HG03066 (cell line): ENCODE data around the gene COL5A2.

ENCODE experiments used
- ATAC-seq: cut with Tn5 transposase; IDR thresholded peaks from one replicate; pipeline ENCODE4 v1.9.1; 2021; ENCODE audit warnings: low read depth; ENCODE audit not compliant: unreplicated experiment

The COL5A2 gene

DNA sequence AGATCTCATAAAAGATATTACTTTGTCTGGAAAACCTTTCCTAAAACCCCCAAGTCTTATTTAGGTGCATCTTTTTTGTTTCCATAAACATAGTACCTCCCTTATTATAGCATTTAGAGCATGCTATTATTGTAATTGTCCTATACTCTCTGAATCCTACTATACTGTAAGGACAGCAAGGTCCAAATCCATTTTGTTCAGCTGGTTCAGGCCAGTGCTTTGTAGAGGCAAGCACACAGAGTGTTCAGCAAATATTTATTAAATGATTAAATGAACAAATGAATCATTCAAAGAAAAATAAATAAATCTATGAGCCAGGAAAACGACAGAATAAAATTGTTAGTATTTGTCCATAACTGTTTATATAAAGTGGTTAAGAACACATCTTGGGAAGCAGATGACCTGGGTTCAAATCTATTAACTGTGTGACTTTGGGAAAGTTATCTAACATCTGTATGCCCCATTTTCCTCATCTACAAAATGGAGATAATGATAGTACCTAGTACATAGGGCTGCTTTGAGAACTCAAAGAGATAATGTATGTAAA, 119.4 kb downstream of the COL5A2 start:
- no peak for ATAC-seq

DNA sequence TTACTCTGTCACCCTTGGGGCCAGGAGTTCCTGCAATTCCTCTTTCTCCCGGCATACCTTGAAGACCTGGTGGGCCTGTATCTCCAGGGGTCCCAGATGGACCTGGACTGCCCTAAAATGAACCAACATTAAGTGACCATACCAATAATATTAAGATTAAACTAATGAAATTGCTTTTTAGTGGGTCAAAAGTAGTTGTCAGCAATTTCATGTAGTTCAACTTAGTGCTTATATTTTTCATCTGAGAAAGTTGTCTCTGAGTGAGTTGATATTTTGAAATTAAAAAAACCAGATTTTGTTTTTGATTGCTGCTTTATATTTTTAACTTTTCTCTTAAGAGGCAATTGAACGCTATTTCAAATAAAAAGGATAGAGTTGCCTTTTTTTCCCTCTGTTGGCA, 122.2 kb downstream of the COL5A2 start:
- no peak for ATAC-seq

DNA sequence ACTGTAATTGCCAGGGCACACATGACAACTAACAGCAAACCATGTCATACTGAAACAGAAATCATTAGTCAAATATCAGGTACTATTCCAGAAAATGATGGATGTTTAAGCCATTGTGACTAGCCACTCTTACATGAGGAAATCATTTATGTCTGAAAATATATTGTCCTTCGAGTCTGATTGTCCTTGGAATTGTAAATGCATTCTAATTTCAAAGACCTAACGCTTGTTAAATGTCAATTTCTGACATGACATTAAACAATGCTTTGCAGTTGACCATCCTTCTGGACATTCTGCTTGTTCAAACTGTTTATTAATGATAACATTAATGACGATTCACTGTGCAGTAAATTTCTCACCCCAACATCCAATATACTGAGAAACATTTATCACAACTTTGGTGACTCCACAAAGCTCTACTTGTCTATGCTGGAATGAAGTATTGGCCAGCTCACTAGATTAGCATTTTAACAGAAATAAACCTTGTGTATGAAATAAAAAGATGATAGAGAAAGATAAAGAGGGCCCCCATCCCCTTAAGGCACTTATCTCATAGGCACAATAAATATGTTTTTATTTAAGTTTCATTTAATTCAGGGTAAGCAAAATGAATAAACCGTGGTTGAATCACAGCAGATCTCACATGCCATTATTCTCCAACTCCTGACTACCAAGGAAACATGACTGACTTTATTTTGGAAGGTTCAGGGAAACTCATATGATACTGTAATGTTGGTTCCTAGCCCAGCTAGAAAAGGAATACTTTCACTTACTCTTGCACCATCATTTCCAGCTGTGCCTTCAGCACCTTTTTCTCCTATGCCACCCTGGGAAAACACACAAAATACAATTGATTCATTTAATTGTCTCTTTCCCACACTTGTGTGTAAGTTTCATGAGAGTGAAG, 123.1 kb downstream of the COL5A2 start:
- no peak for ATAC-seq

DNA sequence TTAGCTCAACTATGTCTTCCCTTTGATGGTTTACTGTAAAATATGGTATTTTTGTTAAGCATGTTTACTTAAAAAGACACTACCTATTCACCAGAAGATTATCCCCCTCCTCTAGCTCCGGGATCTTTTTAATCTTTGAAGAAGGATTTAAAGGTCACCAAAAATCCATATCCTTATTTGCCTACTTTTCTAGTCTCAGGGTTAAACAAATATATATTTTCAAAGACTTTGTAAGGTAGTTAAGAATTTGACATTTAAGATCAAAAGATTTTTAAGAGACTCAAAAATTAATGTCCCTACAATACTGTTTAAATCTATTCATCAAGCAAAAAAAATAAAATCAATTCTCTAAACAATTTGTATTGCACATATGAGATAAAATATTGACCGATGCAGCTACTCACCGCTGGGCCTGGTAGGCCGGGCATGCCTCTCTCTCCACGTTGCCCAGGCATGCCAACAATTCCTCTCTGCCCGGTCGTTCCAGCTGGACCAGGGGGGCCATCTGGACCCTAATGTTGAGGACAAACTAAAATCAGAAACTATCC, 129.3 kb downstream of the COL5A2 start:
- no peak for ATAC-seq

DNA sequence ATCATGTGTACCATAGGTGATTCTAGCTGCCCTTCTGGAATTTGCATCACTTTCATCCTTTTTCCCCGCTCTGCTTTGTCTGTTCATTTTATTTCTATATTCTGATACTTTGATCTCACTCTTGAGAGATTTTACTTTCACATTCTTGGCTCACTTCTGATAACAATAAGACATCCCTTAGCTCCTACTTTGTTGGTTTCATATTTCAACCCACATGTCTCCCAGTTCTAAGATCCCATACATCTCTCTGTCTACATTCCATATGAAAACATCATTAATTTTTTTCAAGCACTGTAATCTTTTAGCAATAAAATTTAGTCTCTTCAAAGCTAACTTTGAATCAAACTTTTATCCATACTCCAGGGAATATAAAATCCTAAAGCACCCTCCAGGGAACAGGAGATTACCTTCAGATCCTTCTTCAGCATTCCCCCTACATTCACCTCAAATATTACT, 129.8 kb downstream of the COL5A2 start:
- no peak for ATAC-seq

DNA sequence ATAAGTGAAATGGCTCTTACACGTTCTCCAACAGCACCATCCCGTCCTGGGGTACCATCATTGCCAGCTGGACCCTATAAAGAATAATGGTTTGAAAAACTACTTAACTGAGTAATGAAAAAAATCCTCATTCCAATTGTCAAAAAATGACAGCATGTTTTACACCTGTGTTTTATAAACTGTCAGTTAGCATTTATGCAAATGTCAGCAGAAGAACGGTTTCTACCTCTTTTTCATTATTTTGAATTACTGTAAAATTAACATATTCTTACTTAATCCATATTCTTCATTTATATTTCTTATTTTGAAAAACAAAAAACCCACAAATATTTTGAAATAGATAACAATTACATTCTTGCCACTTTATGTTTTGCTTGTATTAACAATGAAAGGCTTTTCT, 131.4 kb downstream of the COL5A2 start:
- ATAC-seq = no peak

DNA sequence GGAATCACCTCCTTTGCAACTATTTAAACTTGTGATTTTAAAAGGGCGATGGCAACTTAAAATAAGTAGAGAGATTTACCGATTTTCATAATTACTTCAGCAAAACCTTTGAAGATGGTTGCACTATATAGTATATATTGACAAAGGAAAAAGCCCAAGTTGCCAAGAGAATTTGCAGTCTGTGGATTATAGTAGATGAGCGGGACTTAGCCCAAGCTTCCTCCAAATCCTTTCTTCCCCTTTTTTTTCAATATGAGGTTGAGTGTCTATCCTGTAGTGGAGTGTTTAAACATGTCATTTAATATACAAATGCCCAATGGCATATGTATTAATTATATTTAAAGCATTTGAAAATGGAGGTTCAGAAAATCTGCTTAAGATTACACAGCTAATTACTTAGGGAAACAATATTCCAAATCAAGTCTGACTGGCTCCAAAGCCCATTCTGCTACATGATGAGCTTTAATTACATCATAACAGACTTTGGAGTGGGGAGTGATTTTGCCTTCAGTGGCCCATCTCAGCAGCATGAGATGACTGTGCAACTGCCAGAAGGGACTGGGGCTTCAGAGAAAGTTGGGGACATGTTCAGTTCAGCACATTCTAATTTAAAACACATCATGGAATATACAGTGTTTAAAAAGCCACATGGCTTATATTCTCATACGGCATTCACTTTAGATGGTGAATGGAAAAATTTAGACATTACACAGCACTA, 132.2 kb downstream of the COL5A2 start:
- no peak for ATAC-seq

DNA sequence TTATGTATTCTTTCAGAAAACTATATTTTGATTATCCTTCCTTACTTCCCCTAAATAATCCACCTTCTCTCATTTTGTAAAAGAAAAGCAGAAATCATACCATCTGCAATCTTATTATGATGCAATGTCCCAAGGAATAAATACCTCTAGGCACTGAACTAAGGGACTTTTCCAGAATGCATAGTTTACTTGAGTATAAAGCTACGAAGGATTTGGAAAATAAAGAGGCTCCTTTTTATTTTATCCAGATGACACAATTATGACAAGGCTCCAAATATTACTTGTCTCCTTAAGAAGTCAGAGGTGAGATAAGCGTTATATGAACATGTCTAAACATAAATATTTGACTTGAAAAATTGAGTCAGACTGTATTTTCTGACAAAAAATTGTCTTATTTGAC, 133.2 kb downstream of the COL5A2 start:
- no peak for ATAC-seq

DNA sequence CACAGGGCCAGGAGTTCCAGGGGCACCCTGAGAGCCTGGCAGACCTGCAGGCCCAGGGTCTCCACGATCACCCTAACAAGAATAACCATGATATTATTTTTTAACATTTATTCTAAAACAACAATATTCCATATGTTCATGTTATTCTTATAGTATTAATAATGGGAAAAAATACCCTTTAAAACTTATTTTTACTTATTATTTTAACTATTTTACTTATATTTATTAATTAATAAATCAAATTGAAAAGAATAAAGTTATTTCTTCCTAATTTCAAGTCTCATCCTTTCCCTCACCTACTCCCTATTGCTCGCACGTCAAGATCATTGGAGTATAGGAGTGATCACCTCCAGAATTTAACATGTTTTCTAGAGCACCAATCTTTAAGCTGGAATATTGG, 133.7 kb downstream of the COL5A2 start:
- no peak for ATAC-seq

DNA sequence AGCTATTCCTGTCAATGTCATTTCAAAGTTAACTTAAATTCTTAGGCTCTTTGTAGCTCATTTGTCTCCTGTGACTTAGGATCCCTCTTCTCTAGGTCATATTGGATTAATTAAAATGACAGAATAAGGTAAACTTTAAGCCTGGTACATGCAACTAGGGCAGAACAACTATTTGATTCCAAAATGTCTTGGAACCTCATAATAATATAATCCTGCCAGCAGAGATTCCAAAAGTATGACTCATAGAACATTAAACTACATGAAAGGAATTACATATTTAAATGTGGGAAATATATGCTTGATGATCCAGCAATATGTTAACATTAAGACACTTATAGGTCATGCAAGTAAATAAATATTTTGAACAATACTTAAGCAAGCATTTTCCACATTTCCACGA, 142.0 kb downstream of the COL5A2 start:
- no peak for ATAC-seq

DNA sequence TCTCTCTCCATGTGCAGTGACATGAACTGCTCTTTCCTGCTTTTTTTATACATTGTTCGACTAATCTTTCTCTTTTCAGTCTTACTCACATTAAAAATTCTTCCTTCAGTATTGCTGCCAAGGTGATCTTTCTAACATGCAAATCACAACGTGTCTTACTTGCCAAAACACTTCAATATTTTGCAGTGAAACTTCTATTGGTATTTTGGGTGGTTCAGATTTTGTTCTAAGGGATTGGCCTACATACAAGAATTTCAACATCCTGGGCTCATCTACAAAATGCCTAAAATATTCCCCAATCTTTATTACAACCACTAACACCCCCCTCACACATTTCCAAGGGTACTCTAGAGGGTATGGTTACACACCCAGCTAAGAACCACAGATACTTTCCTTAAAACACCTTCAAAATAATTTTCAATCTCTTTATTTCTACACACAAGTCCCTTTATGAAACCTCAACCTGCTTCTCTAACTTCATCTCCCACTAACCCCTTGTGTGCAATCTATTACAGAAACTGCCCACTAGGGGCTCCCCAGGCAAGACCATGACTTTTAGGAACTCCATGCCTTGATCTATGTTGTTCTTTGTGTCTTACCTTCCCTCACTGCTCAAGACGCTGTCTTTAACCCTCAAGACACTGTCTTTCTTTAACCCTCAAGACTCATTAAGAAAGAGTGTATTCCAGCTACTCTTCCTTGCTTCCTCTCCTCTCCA, 154.5 kb downstream of the COL5A2 start:
- no peak for ATAC-seq

DNA sequence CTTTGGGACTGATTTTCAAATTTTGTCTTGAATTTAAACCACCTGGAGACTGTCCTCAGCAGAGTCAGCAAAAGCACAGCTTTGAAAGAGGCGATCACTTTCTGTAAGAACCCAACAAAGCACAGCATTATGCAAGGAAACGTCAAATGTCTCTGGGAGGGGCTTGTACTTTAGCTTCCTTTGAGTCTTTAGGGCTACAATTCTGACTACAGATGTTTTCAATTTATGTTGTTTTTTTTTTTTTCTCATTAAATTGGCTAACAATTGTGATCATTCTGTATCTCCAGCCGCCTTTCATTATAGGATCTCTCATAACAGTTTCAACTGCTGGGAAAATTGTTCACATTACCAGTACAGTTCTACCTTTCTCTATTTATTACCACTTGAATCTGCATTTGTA, 157.1 kb downstream of the COL5A2 start:
- ATAC-seq = no peak

DNA sequence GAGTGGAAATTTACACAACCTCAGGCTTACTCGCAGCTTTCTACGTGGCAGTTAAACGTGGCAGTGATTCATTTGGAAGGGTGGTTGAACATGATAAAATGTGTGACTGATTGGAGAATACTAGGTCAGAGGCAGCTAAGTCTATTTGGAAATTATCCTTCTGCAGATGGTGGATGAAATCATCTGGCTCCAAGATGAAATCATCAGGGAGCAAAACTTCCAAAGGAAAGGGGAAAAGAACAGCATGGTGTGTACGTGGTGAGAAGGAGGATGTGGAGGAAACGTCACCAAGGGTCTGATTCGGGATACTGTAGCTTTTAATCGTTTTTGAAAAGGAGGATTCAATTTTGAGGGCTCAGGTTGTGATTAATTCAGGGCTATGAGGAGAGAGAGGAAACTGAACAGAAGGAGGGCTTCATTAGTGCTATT, 157.5 kb downstream of the COL5A2 start:
- ATAC-seq = no peak

DNA sequence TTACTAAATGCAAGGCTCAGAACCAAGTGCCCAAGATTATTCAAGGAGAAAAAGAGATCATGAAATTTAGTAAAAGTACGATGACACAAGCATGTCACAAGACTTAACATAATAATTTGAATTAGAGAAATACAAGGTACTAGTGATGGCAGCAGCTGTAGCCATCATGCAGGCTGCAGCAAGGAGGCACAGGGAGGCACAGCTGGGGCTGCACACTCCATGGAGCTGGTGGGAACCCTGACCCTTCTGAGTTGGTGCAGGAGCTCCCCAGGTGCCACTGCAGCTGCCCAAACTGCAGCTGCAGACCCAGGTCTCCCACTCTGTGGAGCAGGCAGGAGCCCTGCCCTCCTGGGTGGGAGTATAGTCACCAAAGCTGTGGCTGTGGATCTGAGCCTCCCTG, 159.4 kb downstream of the COL5A2 start:
- ATAC-seq = no peak

DNA sequence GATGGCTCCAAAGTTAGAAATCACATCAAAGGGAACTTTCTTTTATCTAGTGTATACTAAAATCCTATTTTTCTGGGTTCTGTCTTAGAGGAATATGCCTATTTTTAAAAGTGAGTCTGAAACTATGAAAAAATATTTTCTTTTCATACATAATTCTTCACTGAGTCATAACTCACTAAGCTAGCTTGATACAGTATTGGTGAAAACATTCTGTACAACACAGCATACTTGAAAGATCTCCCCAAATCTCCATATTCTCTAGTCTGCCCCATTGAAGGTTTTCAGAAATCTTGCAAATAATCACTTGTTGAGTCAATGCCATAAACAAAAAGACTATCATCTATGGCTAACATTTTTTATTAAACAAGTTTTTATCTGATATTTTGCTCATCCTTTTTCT, 160.9 kb downstream of the COL5A2 start:
- ATAC-seq = no peak

DNA sequence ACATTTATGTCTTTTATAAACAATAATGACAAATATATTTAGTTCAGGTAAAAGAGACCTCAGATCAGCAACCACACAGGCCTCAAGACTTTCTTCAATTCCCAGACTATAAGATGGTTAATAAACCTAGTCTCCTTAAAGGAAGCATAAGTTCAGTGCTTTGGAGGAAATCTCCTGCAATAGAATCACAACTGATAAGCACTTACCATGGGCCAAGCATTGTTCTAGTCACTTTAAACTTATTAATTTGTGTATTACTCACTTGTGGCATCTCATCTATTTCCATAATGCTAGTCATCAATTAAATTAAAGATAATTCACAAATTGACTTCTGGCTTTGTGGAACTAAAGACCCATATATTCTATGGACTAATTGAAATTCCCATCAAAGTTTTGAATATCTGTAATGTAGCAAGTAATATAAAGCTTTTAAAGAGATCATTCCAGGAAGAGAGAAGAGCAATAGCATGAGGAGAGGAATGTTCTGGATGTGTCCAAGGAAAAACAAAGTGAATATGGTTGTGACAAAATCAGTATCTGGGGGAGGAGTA, 163.2 kb downstream of the COL5A2 start:
- no peak for ATAC-seq

DNA sequence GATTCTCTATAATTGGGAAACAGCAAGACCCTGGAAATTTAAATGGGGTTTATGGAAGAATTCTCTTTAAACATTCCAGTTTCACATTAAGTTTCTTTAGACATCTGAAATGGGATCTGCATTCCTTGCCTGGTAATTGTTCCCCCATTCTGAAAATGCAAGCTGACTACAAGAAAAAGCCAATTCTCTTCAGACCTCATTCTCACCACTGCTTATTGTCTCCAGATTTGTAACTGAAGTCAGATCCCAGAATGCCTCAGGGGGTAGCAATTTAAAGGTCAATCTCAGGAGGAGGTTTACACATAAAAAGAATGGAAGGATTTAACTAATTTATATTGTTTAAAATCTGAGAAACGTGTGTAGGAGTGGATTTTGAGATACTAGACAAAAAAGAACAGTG, 164.2 kb downstream of the COL5A2 start:
- no peak for ATAC-seq

DNA sequence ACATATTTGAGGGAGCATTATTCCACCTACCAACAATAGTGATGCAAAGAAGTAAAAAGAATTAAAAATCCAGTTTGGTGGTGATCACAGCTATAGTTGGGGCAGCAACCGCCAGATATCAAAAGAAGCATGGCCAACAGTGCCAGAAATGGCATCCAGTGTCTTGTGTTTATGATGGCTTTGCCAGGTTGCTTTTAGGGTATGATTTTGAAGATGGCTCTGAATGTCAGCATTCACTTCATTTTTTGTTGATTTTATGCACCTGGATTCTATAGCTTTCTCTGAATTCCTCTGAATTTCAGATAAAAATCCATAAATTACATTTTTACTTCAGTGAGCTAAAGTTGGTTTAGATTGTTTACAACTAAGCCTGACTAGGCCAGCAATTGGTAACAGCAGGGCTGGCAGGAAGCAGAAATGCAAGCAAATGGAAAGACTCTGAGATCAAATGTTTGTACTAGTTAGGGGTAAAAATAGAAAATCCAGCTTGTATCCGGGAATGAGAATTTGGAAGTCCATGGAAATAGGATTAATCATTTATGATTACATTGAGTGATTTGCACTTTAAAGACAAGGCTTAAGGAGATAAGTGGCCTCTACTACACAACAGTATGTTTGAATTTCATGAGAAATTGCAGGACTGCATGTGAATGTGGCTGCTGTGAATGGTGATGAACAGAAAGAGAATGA, 165.0 kb downstream of the COL5A2 start:
- no peak for ATAC-seq

DNA sequence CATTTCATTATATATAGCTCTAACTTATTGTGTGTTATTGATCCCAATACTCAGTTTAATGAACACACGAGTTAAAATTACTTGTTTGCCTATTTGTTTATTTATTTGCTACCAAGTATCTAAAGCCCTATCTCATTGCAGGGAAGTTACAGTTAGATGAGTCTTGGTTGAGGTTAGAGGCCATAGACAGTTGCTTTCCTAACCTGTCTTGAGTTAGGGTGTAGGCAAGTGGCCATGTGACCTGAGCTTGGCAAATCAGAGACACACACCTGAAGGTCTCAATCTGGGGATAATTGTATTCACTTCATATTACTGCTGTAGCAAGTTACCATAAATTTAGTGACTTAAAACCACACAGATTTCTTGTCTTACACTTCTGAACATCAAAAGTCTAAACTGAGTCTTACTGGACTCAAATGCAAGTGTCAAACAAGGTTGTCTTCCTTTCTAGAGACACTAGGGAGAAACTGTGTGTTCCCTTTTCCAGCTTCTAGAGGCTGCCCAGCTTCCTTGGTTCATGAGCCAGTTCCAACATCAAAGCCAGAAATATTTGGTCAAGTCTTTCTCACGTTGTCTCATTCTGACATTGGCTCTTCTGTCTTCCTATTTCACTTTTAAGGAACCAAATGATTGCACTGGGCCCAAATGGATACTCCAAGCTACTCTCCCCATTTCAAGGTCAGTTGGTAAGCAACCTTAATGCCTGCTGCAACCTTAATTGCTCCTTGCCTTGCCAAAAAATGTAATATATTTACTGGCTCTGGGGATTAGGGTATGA, 165.7 kb downstream of the COL5A2 start:
- ATAC-seq = no peak
